Raji (cell line): ENCODE measurements around the gene CTCFL.

Experiments used
- POLR2A ChIP-seq: IDR thresholded peaks from 2 replicates; pipeline ENCODE4 v1.6.1; 2011; ENCODE audit warnings: low read depth, low read length, control low read depth; ENCODE audit not compliant: insufficient read depth

The CTCFL gene

GRCh38 chr20:57548177-57549058 is 23.5 kb upstream of the CTCFL start:
- no peak for TF ChIP-seq POLR2A

- TF ChIP-seq POLR2A, result no peak
Measured at GRCh38 chr20:57546956-57547649, 22.2 kb upstream of the CTCFL start.

GRCh38 chr20:57545927-57546662 is 21.2 kb upstream of the CTCFL start:
- no peak for TF ChIP-seq POLR2A

GRCh38 chr20:57544838-57545564 is 20.1 kb upstream of the CTCFL start:
- no peak for TF ChIP-seq POLR2A

GRCh38 chr20:57543754-57544153 is 18.8 kb upstream of the CTCFL start:
- TF ChIP-seq POLR2A, result no peak

- no peak for TF ChIP-seq POLR2A
Measured at GRCh38 chr20:57540890-57541580, 16.1 kb upstream of the CTCFL start.

- no peak for TF ChIP-seq POLR2A
Measured at GRCh38 chr20:57539889-57540288, 14.9 kb upstream of the CTCFL start.

- no peak for TF ChIP-seq POLR2A
Measured at GRCh38 chr20:57537822-57538221, 12.9 kb upstream of the CTCFL start.

GRCh38 chr20:57536771-57537724 is 12.1 kb upstream of the CTCFL start:
- TF ChIP-seq POLR2A, result no peak

- no peak for TF ChIP-seq POLR2A
Measured at GRCh38 chr20:57536120-57536708, 11.3 kb upstream of the CTCFL start.

GRCh38 chr20:57535297-57535696 is 10.4 kb upstream of the CTCFL start:
- TF ChIP-seq POLR2A, result no peak

- no peak for TF ChIP-seq POLR2A
Measured at GRCh38 chr20:57532104-57532503, 7.2 kb upstream of the CTCFL start.
